K562 (cell line): Measurements from ENCODE around the gene SNAPC2. TPM values are rescaled to one million over a fixed set of nuclear protein-coding genes. Genes with fewer than 3 reads are reported as not detected.

Experiments used
- COPS2 ChIP-seq: fragments of 450-650 bp; conservative IDR thresholded peaks from 2 replicates; pipeline ENCODE4 v1.6.1; 2016; ENCODE audit warnings: mild to moderate bottlenecking, moderate library complexity
- CREB1 ChIP-seq, 2 experiments: sonication (generic) in 1 of 2; formaldehyde crosslinking in 1 of 2; IDR thresholded peaks; 2 replicates each; pipeline versions ENCODE4 v1.6.1 to v1.8.0; 2012 to 2022; ENCODE audit warnings: inconsistent platforms in 1 of 2, mild to moderate bottlenecking in 1 of 2, missing genetic modification reagents in 1 of 2, moderate library complexity in 1 of 2
- DNMT1 ChIP-seq: fragments of 450-650 bp; IDR thresholded peaks from 2 replicates; pipeline ENCODE4 v1.6.1; 2016; ENCODE audit warnings: antibody characterized with exemption, mild to moderate bottlenecking
- NR3C1 ChIP-seq: sonication (generic); formaldehyde crosslinking; IDR thresholded peaks from 2 replicates; pipeline ENCODE4 v1.8.1; 2022; ENCODE audit warnings: missing genetic modification reagents
- PBX2 ChIP-seq, 2 experiments: IDR thresholded peaks in 1 of 2; conservative IDR thresholded peaks in 1 of 2; 2 replicates each; pipeline ENCODE4 v1.6.1; 2016; ENCODE audit warnings: low read depth in 2 of 2, mild to moderate bottlenecking in 1 of 2, missing compliant biosample characterization in 1 of 2, missing genetic modification characterization in 1 of 2, moderate library complexity in 1 of 2
- PREB ChIP-seq: sonication (generic); formaldehyde crosslinking; IDR thresholded peaks from 2 replicates; pipeline ENCODE4 v1.8.1; 2023; ENCODE audit warnings: mild to moderate bottlenecking, missing genetic modification reagents
- THRAP3 ChIP-seq: fragments of 450-650 bp; IDR thresholded peaks from 2 replicates; pipeline ENCODE4 v1.6.1; 2016; ENCODE audit warnings: mild to moderate bottlenecking, inconsistent platforms, borderline replicate concordance
- ZNF12 ChIP-seq: sonication (generic); formaldehyde crosslinking; IDR thresholded peaks from 2 replicates; pipeline ENCODE4 v1.4.0; 2020; ENCODE audit warnings: mild to moderate bottlenecking, missing genetic modification reagents
- ZNF668 ChIP-seq: fragments of 250-450 bp; sonication (Bioruptor Pico); IDR thresholded peaks from 2 replicates; pipeline ENCODE4 v1.8.0; 2022; ENCODE audit warnings: mild to moderate bottlenecking, inconsistent platforms
- polyA plus RNA-seq, 8 experiments: library from polyadenylated mRNA; depleted of rRNA in 4 of 8; stranded (reverse) in 5 of 8; unstranded in 3 of 8; fragments of >200 nt; fragmentation: Nextera tagmentation in 2 of 8; fragmentation: Illumina TruSeq in 1 of 8; extraction: Ambion mirVana in 2 of 8; extraction: Trizol in 1 of 8; gene quantifications; 2 replicates each; pipeline versions ENCODE4 v1.2.1 to v1.2.3, GENCODE V29; 2011 to 2014; ENCODE audit warnings: inconsistent platforms in 1 of 8, missing spikeins in 1 of 8
- total RNA-seq, 7 experiments: library from RNA; depleted of rRNA in 6 of 7; stranded (reverse); fragments of >200 nt in 6 of 7; fragmentation: Illumina TruSeq in 2 of 7; extraction: Trizol in 2 of 7; gene quantifications; 2 replicates each; pipeline versions ENCODE4 v1.2.1 to v1.2.3, GENCODE V29; 2011 to 2021; ENCODE audit warnings: low replicate concordance in 1 of 7
- TF ChIP-seq, protein P1 (sequence below): sonication (generic); formaldehyde crosslinking; IDR thresholded peaks from 2 replicates; pipeline ENCODE4 v1.8.0; 2023; ENCODE audit warnings: missing genetic modification reagents, mild to moderate bottlenecking, borderline replicate concordance

The SNAPC2 gene
- total and polyA plus RNA-seq, 9 of the 15 experiments (the other 6 are each of a cell fraction or from before 2014, with no cell fraction given), result 0.59 to 45.1 (median 15.3) TPM

- TF ChIP-seq, protein P1, sequence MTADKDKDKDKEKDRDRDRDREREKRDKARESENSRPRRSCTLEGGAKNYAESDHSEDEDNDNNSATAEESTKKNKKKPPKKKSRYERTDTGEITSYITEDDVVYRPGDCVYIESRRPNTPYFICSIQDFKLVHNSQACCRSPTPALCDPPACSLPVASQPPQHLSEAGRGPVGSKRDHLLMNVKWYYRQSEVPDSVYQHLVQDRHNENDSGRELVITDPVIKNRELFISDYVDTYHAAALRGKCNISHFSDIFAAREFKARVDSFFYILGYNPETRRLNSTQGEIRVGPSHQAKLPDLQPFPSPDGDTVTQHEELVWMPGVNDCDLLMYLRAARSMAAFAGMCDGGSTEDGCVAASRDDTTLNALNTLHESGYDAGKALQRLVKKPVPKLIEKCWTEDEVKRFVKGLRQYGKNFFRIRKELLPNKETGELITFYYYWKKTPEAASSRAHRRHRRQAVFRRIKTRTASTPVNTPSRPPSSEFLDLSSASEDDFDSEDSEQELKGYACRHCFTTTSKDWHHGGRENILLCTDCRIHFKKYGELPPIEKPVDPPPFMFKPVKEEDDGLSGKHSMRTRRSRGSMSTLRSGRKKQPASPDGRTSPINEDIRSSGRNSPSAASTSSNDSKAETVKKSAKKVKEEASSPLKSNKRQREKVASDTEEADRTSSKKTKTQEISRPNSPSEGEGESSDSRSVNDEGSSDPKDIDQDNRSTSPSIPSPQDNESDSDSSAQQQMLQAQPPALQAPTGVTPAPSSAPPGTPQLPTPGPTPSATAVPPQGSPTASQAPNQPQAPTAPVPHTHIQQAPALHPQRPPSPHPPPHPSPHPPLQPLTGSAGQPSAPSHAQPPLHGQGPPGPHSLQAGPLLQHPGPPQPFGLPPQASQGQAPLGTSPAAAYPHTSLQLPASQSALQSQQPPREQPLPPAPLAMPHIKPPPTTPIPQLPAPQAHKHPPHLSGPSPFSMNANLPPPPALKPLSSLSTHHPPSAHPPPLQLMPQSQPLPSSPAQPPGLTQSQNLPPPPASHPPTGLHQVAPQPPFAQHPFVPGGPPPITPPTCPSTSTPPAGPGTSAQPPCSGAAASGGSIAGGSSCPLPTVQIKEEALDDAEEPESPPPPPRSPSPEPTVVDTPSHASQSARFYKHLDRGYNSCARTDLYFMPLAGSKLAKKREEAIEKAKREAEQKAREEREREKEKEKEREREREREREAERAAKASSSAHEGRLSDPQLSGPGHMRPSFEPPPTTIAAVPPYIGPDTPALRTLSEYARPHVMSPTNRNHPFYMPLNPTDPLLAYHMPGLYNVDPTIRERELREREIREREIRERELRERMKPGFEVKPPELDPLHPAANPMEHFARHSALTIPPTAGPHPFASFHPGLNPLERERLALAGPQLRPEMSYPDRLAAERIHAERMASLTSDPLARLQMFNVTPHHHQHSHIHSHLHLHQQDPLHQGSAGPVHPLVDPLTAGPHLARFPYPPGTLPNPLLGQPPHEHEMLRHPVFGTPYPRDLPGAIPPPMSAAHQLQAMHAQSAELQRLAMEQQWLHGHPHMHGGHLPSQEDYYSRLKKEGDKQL (CRISPR knock-in tag), result no peak
- no peak for TF ChIP-seq NR3C1
- TF ChIP-seq ZNF12 (CRISPR knock-in tag), result no peak
- no peak for TF ChIP-seq DNMT1
- TF ChIP-seq ZNF668 (CRISPR knock-in tag), result no peak
- TF ChIP-seq PBX2 (CRISPR knock-in tag; IDR thresholded peaks at IDR 0.05; ENCODE audit: low read depth), result no peak
- TF ChIP-seq PBX2 (tag; conservative IDR thresholded peaks at IDR 0.05; ENCODE audit: low read depth), result no peak
- TF ChIP-seq COPS2, result no peak
- no peak for TF ChIP-seq CREB1 (IDR thresholded peaks at IDR 0.05)
- TF ChIP-seq CREB1 (CRISPR knock-in tag; IDR thresholded peaks at IDR 0.05), result 0 out of 2 replicates have a peak, but pooled peaks have one; percentile 40
- no peak for TF ChIP-seq THRAP3
- no peak for TF ChIP-seq PREB (CRISPR knock-in tag)
Observed at GRCh38 chr19:7870571-7871436, 49.3 kb upstream of the SNAPC2 start (continued).
